SK-N-SH (cell line): ENCODE measurements around the gene SMARCA4. TPM values are rescaled to one million over a fixed set of nuclear protein-coding genes. Genes with fewer than 3 reads are reported as not detected.

ENCODE experiments used
- CTCF ChIA-PET: fragments of 300-600, 350-600 bp; formaldehyde crosslinking; extraction: SDS; loops from one replicate; lab custom pipeline; 2021; lab: Yijun Ruan, JAX
- POLR2A ChIA-PET: fragments of 350-600 bp; sonication (Branson Sonifier 250); formaldehyde crosslinking; extraction: SDS; loops from one replicate; lab custom pipeline; 2020; ENCODE audit warnings: antibody characterized with exemption, inconsistent platforms; lab: Yijun Ruan, JAX
- DNase-seq: peaks from one replicate; pipeline ENCODE4 v3.0.0; 2012
- H2AFZ ChIP-seq: fragments of 200-600 bp; sonication (generic); 2 replicates; pipeline ENCODE4 v1.8.1; 2016; ENCODE audit warnings: antibody characterized with exemption, mild to moderate bottlenecking, low read depth
- H3F3A ChIP-seq: fragments of 200-600 bp; sonication (generic); replicated peaks from 2 replicates; pipeline ENCODE3; 2016; ENCODE audit warnings: antibody characterized with exemption, mild to moderate bottlenecking; ENCODE audit not compliant: insufficient read depth
- H3K27ac ChIP-seq, 2 experiments: fragments of 200-500 bp in 1 of 2; fragments of 200-600 bp in 1 of 2; sonication (Bioruptor generic) in 1 of 2; sonication (generic), shearing (Covaris generic) in 1 of 2; 2 replicates each; pipeline versions ENCODE4 v1.5.1 to v1.6.1; 2014 to 2016; ENCODE audit warnings: low read depth in 2 of 2, inconsistent platforms in 1 of 2, low read length in 1 of 2, mild to moderate bottlenecking in 1 of 2, mixed read lengths in 1 of 2
- H3K27me3 ChIP-seq: fragments of 200-600 bp; sonication (generic), shearing (Covaris generic); 2 replicates; pipeline ENCODE4 v1.6.1; 2016; ENCODE audit warnings: mixed run types; ENCODE audit not compliant: insufficient read depth
- H3K36me3 ChIP-seq, 2 experiments: fragments of 200-500 bp in 1 of 2; fragments of 200-600 bp in 1 of 2; sonication (Bioruptor generic) in 1 of 2; sonication (generic) in 1 of 2; replicated peaks in 1 of 2; 2 replicates each; pipeline versions ENCODE3 to v1.5.1; 2014 to 2016; ENCODE audit warnings: low read length in 1 of 2, mild to moderate bottlenecking in 1 of 2; ENCODE audit not compliant: insufficient read depth in 2 of 2, control insufficient read depth in 1 of 2
- H3K4me1 ChIP-seq, 2 experiments: fragments of 200-500 bp in 1 of 2; fragments of 200-600 bp in 1 of 2; sonication (Bioruptor generic) in 1 of 2; sonication (generic), shearing (Covaris generic) in 1 of 2; 2 replicates each; pipeline versions ENCODE4 v1.5.1 to v1.6.1; 2014 to 2016; ENCODE audit warnings: low read depth in 1 of 2, low read length in 1 of 2, mixed run types in 1 of 2; ENCODE audit not compliant: insufficient read depth in 2 of 2, control insufficient read depth in 1 of 2
- H3K4me2 ChIP-seq: fragments of 200-600 bp; sonication (generic), shearing (Covaris generic); 2 replicates; pipeline ENCODE4 v1.6.1; 2017; ENCODE audit warnings: mixed run types
- H3K4me3 ChIP-seq, 2 experiments: fragments of 200-500 bp in 1 of 2; fragments of 200-600 bp in 1 of 2; sonication (Bioruptor generic) in 1 of 2; sonication (generic), shearing (Covaris generic) in 1 of 2; 2 replicates each; pipeline versions ENCODE4 v1.5.1 to v1.8.1; 2014 to 2016; ENCODE audit warnings: low read depth in 2 of 2, inconsistent platforms in 1 of 2, low read length in 1 of 2, mild to moderate bottlenecking in 1 of 2, mixed read lengths in 1 of 2, moderate library complexity in 1 of 2
- H3K79me2 ChIP-seq: fragments of 200-600 bp; sonication (generic); 2 replicates; pipeline ENCODE4 v1.8.1; 2017; ENCODE audit warnings: mild to moderate bottlenecking; ENCODE audit not compliant: insufficient read depth
- H3K9ac ChIP-seq: fragments of 200-600 bp; sonication (generic); 2 replicates; pipeline ENCODE4 v1.6.1; 2017; ENCODE audit warnings: mixed run types
- H3K9me2 ChIP-seq: fragments of 200-600 bp; sonication (generic); 2 replicates; pipeline ENCODE4 v1.6.1; 2017; ENCODE audit warnings: mixed run types
- H3K9me3 ChIP-seq: fragments of 200-600 bp; sonication (generic); 2 replicates; pipeline ENCODE4 v1.6.1; 2017; ENCODE audit warnings: mixed run types, mild to moderate bottlenecking, moderate library complexity
- H4K20me1 ChIP-seq: fragments of 200-600 bp; sonication (generic); 2 replicates; pipeline ENCODE4 v1.6.1; 2017; ENCODE audit warnings: mild to moderate bottlenecking, mixed run types; ENCODE audit not compliant: insufficient read depth
- CHD2 ChIP-seq: fragments of 150-350 bp; IDR thresholded peaks from 2 replicates; pipeline ENCODE4 v1.6.1; 2018; ENCODE audit warnings: low read length; ENCODE audit not compliant: partially characterized antibody
- GABPA ChIP-seq: IDR thresholded peaks from 2 replicates; pipeline ENCODE4 v1.4.0; 2012; ENCODE audit warnings: low read depth, mild to moderate bottlenecking
- GATA2 ChIP-seq: sonication (generic); formaldehyde crosslinking; IDR thresholded peaks from 2 replicates; pipeline ENCODE4 v1.5.0; 2020; ENCODE audit warnings: mild to moderate bottlenecking, missing genetic modification reagents
- MEF2A ChIP-seq: IDR thresholded peaks from 2 replicates; pipeline ENCODE4 v1.4.0; 2012; ENCODE audit warnings: low read depth, borderline replicate concordance
- MXI1 ChIP-seq: IDR thresholded peaks from 2 replicates; pipeline ENCODE4 v1.6.1; 2012; ENCODE audit warnings: mild to moderate bottlenecking, low read depth, low read length, improper control_type of control experiment
- NFIC ChIP-seq: IDR thresholded peaks from 2 replicates; pipeline ENCODE4 v1.4.0; 2012; ENCODE audit warnings: borderline replicate concordance
- NRF1 ChIP-seq: IDR thresholded peaks from 2 replicates; pipeline ENCODE4 v1.6.1; 2012; ENCODE audit warnings: low read depth, mild to moderate bottlenecking, low read length
- POLR2AphosphoS5 ChIP-seq: IDR thresholded peaks from 2 replicates; pipeline ENCODE4 v1.6.1; 2012; ENCODE audit warnings: low read depth, low read length
- RAD21 ChIP-seq: IDR thresholded peaks from 2 replicates; pipeline ENCODE4 v1.6.1; 2012; ENCODE audit warnings: mild to moderate bottlenecking, low read length
- RFX5 ChIP-seq: IDR thresholded peaks from 2 replicates; pipeline ENCODE4 v1.6.1; 2012; ENCODE audit warnings: mild to moderate bottlenecking, improper control_type of control experiment, low read length
- TAF1 ChIP-seq: IDR thresholded peaks from 2 replicates; pipeline ENCODE4 v1.6.1; 2012; ENCODE audit warnings: low read depth, mild to moderate bottlenecking, low read length, moderate library complexity, borderline replicate concordance
- WGBS: methylation state at CpG from one replicate; pipeline ENCODE4 v1.1.6; 2017; ENCODE audit warnings: low lambda C conversion rate; 5-methylcytosine and 5-hydroxymethylcytosine counted together
- polyA plus RNA-seq, 3 experiments: library from polyadenylated mRNA; depleted of rRNA; stranded (reverse); fragments of >200 nt; gene quantifications; 2 replicates each; pipeline ENCODE4 v1.2.3, GENCODE V29; 2012
- TF ChIP-seq, protein P1 (sequence below): IDR thresholded peaks from 2 replicates; pipeline ENCODE4 v1.4.0; 2012; ENCODE audit warnings: low read depth
- TF ChIP-seq, protein P2 (sequence below): fragments of 200-600 bp; sonication (generic); IDR thresholded peaks from 2 replicates; pipeline ENCODE4 v1.6.1; 2017; ENCODE audit warnings: antibody characterized with exemption, mild to moderate bottlenecking, moderate library complexity

The SMARCA4 gene
- polyA plus RNA-seq (2012; rRNA removed), result 48.3 and 90.7 TPM in 2 replicates
- polyA plus RNA-seq (2012; cell fraction: cytosol; rRNA removed), result 58.0 and 70.3 TPM in 2 replicates
- polyA plus RNA-seq (2012; cell fraction: nucleus; rRNA removed), result 142 and 154 TPM in 2 replicates

GRCh38 chr19:10960314-10961072 is at the start of gene SMARCA4:
Gene SMARCA4, plus strand, starts transcription at chr19:10961030. Its CDS starts 23,122 bp downstream, at chr19:10984152.
- H3K4me1 ChIP-seq, result peaks cover 0 to 9% of the 10 kb centered on the region in 2 experiments; a peak in 2 of 4 replicates
- no peaks in the 10 kb centered on the region for H3K9me2 ChIP-seq
- no peaks in the 10 kb centered on the region for H3K27me3 ChIP-seq
- peak within 1 kb of the TSS; percentile 88 for H3K9ac ChIP-seq
- H4K20me1 ChIP-seq, result peaks cover 33% of the 10 kb centered on the region
- peak; percentile 100 for DNase-seq
- WGBS, result 1% methylated on average over 20 of the region's 100 CpGs
- peak within 1 kb of the TSS; percentile 58 to 79 for H3K27ac ChIP-seq
- ChIA-PET CTCF (interaction anchor here (0.8 to 5.2 kb wide), 3 partner anchors 19 to 166 kb away, joined by 4 to 27 read pairs (median 15); no protein-coding TSS in a partner anchor), POLR2A (interaction anchor here (0.7 to 1.2 kb wide), 2 partner anchors 10 to 125 kb away, joined by 3 to 4 read pairs; partner anchors contain the start of gene TMED1)
- H3K9me3 ChIP-seq, result no peaks in the 10 kb centered on the region
- H2AFZ ChIP-seq, result peak within 1 kb of the TSS; percentile 90
- peak within 1 kb of the TSS; percentile 66 to 76 for H3K4me3 ChIP-seq
- H3K4me2 ChIP-seq, result peak within 1 kb of the TSS; percentile 98
- peaks cover 54% of the 10 kb centered on the region for H3K79me2 ChIP-seq
- no peaks in the 10 kb centered on the region for H3K36me3 ChIP-seq
- TF ChIP-seq RFX5 (no peak), MXI1 (peak; percentile 97), TAF1 (peak; percentile 7; the same call in 1 of the 2 replicates), NRF1 (peak; percentile 100), POLR2AphosphoS5 (peak; percentile 53; the same call in 1 of the 2 replicates), MEF2A (no peak), GABPA (peak; percentile 49; the same call in 1 of the 2 replicates)
- TF ChIP-seq, protein P1, sequence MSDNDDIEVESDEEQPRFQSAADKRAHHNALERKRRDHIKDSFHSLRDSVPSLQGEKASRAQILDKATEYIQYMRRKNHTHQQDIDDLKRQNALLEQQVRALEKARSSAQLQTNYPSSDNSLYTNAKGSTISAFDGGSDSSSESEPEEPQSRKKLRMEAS, result peak; percentile 91
- H3F3A ChIP-seq, result peaks cover 2% of the 10 kb centered on the region

DNA sequence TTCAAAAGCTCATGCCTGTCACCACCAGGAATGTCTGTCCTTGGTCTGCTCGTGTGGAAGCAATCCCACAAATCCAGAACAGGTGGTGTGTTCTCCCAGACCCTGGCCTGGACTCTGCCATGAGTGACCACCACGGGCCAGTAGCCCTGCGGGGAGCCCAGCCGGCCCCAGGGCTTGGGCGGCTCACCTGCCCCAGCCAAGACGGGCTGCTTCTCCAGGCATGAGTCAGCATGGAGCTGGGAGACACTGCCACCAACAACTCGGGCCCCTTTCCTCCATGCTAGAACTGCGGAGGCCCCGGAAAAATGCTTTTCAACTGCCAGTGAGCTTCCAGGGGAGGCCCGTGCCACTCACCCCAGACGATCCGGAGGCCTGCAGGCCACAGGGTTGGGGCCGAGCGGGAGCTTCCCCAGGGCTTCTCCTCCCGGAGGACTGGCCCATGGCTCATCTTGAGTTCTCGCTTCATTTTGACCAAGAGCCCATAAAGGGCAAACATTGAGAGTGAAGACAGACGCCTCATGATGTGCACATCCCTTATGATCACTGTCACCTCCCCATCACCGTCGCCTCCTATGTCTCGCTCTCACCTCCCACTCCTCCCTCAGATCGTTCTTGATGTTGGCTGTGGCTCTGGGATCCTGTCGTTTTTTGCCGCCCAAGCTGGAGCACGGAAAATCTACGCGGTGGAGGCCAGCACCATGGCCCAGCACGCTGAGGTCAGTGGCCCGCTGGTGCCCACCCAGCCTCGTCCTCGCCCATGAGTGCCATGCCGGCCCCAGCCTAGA is 49.1 kb upstream of the SMARCA4 start:
- no peak overlapping the region for H2AFZ ChIP-seq
- no peak overlapping the region for H3K9ac ChIP-seq
- H3F3A ChIP-seq, result no peaks in the 10 kb centered on the region
- TF ChIP-seq NFIC (no peak), GATA2 (no peak), CHD2 (no peak), RAD21 (no peak)
- TF ChIP-seq, protein P2, sequence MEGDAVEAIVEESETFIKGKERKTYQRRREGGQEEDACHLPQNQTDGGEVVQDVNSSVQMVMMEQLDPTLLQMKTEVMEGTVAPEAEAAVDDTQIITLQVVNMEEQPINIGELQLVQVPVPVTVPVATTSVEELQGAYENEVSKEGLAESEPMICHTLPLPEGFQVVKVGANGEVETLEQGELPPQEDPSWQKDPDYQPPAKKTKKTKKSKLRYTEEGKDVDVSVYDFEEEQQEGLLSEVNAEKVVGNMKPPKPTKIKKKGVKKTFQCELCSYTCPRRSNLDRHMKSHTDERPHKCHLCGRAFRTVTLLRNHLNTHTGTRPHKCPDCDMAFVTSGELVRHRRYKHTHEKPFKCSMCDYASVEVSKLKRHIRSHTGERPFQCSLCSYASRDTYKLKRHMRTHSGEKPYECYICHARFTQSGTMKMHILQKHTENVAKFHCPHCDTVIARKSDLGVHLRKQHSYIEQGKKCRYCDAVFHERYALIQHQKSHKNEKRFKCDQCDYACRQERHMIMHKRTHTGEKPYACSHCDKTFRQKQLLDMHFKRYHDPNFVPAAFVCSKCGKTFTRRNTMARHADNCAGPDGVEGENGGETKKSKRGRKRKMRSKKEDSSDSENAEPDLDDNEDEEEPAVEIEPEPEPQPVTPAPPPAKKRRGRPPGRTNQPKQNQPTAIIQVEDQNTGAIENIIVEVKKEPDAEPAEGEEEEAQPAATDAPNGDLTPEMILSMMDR, result no peak
- TF ChIP-seq, all 33 proteins: peak for 0
- H4K20me1 ChIP-seq, result peaks cover 7% of the 10 kb centered on the region; the same call in 1 of the 2 replicates
- H3K4me1 ChIP-seq, result peaks cover 4 to 17% of the 10 kb centered on the region in 2 experiments; a peak in 3 of 4 replicates
- ChIA-PET CTCF (interaction anchor here (0.9 kb wide), 2 partner anchors 41 to 47 kb away, joined by 3 to 4 read pairs; no protein-coding TSS in a partner anchor), POLR2A (no interaction called here)
- H3K79me2 ChIP-seq, result peaks cover 4% of the 10 kb centered on the region; the same call in 1 of the 2 replicates
- no peak overlapping the region for H3K4me3 ChIP-seq
- no peaks in the 10 kb centered on the region for H3K9me3 ChIP-seq
- H3K27ac ChIP-seq, result no peak overlapping the region
- no peaks in the 10 kb centered on the region for H3K27me3 ChIP-seq
- no peaks in the 10 kb centered on the region for H3K9me2 ChIP-seq
- no peak for DNase-seq
- H3K36me3 ChIP-seq, result peaks cover 9 to 33% of the 10 kb centered on the region in 2 experiments
- H3K4me2 ChIP-seq, result no peak overlapping the region
- WGBS, result 94% methylated on average over 26 of the region's 31 CpGs
